HG03103 (cell line): Measurements from ENCODE around the gene PTGDR2.
"Not testable (repeated sequence)": the region's sequence is repeated elsewhere in the genome, so short reads cannot be mapped to it uniquely, and the experiment has no call there.

Source experiments
- ATAC-seq: cut with Tn5 transposase; IDR thresholded peaks from one replicate; pipeline ENCODE4 v1.9.1; 2021; ENCODE audit warnings: low read depth; ENCODE audit not compliant: unreplicated experiment

The PTGDR2 gene

DNA sequence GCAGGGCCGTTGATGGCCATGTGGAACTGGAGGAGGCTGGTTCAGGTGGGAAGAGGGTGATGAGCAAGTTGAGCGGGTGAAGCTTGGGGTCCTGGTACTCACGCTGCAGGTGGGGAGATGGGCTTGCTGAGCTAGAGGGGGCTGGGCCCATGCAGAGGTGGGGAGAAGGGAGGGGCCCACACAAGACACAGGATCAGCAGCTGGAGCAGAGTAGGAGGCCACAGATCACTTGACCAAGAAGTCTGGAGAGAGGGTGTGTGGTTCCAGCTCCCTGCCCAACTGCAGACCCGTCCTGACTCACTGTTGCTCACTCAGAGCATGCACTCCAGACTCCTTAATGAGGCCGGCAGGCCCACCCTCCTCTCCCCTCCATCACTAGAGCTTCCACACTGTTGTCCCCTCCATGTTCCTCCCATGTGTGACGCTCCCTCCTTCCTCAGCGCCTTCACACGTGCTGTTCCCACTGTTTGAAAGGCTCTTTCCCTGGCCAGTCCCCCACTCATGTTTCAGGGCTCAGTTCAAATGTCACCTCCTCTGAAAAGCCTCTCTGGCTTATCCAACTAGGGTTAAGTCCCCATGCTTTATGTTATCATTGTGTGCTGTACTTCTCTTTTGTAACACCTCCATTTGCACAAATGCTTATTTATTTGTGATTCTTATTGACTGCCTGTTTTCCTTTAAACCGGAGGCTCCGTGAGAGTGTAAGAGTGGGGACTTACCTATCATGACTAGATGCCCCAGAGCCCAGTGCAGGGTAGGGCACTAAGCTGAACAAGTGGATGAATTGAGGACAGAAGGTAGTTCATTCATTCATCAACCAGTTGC, 11.5 kb downstream of the PTGDR2 start:
- no peak for ATAC-seq

DNA sequence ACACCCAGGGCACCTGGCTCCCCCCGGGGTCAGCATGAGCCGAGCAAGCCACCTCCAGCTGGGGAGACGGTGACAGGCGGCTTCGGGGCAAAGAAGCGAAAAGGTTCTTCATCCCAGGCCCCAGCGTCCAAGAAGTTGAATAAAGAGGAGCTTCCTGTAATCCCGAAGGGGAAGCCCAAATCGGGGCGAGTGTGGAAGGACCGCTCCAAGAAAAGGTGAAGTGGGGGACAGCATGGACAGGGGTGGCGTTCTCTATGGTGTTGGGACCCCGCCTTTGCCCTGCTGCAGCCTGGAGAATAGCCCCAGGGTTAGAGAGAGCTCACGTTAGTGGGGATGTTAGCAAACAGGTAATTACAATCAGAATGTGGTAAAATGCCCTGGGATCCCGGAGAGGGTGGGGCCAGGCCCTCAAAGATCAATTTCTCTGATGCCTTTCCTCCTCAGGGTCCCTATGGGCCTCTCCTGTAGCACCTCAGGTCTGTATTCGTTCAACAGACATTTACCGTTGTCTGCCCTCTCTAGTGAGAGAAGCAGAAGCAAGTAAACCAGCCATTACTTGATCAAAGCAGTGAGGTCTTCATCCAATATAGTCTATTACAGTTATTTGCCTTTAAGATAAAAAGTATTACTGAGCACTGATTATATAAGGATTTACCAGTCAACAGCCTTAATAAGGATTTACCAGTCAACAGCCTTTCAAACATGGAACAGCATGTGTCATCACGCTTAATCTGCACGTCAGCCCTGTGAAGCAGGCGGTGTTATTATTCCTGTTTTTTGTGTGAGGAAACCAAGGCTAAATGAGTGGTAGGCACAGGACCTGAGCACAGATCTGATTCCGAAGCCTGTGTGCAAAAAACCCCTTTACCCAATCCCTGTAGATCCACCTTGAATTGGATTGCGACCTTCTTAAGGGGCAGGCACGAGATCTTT, 12.8 kb downstream of the PTGDR2 start:
- ATAC-seq = no peak

DNA sequence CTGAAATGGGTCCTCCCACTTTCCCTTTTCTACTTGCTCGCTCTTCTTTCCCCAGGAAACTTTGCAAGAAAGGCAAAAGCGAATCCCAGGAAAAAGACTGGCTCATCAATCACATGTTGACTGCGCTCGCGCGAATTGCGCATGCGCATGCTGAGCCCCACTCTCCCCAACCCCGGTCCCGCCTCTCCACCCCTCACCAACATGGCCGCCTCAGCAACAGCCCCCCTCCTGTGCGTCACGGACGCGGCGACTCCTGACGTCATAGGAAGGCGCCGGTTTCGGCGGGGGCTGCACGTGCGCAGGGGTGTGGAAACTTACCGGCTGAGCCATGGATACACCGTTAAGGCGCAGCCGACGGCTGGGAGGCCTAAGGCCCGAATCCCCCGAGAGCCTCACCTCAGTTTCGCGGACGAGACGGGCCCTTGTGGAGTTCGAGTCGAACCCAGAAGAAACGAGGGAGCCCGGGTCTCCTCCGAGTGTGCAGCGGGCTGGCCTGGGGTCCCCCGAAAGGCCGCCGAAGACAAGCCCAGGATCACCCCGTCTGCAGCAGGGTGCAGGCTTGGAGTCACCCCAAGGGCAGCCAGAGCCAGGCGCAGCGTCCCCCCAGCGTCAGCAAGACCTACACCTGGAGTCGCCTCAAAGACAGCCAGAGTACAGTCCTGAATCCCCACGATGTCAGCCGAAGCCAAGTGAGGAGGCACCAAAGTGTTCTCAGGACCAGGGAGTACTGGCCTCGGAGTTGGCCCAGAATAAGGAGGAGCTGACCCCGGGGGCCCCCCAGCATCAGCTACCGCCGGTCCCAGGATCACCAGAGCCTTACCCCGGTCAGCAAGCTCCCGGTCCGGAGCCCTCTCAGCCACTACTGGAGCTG, 13.7 kb downstream of the PTGDR2 start, which contains the start of gene CCDC86:
CCDC86 (plus strand) TSS at position 317 of the 871 bp plus-strand sequence; CDS start at position 329, 12 bp downstream.
- peak; percentile 75 for ATAC-seq

DNA sequence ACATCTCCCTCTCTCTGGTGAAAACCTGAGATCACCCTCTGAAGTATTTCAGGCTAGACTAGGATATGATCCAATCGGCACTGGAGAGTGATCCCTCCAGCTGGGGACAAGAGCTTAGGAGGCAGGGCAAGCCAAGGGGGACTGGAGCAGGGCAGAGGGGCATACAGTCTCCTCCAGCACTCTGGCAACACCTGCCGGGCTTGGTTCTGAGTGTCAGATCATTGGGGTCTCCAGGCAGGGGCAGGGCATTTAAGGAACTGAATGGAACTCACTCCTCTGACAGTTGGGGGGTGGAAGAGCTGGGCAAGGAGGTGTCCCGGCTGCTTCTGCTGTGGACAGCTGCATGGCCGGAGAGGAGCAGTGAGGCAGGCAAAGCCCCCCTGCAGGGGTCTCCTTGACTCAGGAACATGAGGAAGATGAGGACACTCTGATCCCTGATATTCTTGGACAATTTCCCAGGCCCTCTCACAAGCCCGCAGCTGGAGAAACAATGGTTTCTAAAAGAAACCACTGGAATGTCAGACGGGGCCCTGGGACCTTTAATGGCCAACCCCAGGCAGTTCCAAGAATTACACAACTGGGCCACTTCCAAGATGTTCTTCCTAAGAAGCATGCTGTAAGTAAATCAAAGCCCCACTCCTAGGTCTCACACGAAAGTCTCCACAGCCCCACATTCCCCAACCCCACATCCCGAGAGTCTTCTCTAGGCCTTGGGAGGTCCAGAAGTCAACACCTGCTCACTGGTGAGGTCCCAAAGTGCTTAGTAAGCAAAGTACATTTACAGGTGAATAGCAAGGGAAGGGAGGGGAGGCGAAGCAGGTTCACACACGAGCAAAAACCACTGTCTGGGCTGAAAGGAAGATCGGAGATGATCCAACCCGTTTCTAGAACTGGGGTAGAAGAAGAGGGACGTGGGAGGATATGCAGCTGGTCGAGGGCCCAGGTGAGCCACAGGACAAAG, 15.0 kb downstream of the PTGDR2 start:
- no peak for ATAC-seq

DNA sequence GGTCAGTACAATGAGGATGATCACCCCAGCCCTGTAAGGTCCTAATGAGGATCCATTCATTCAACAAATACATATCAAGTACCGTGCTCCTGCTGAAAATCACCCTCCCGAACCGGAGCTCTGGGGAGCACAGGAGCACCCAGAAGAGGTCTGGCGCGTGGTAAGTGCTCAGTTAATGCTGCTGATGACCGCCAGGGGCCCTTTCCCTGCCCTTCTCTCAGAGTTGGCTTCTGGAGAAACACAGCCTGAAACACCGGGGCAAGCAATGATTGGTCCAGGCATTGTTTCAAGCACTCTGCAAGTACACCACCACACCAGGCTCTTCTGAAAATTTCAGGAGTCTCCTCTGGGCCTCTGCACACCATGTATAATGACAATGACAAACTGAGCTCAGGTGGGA, 17.6 kb downstream of the PTGDR2 start:
- no peak for ATAC-seq

DNA sequence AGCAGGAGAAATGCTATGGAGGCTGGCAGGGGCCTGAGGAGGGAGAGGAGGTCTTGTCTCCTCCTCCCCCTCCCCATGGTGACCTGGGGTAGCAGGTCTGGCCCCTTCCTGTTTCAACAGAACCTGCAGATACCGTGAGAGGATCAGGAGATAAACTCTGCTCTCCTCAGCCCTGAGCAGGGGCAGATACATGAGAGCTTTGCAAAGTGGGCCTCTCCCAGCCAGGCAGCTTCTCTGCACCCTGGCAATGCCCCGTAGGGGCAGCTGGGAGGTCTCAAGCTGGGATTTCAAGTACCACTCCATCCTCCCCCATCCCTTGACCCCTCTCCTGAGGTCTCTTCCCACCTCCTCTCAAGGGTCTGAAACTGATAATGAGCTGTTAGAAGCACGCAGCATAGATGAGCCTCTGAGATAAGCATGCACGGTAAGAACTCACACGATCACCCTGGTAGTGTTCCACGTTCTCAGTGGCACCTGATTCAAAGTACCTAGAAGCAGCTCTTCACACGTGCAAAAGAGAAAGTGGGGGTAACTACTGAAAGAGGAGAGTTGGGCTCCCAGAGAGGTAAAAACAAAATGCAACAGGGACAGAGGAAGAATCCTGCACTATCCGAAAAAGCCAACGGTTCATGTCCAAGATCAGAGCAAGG, 18.8 kb downstream of the PTGDR2 start:
- no peak for ATAC-seq

DNA sequence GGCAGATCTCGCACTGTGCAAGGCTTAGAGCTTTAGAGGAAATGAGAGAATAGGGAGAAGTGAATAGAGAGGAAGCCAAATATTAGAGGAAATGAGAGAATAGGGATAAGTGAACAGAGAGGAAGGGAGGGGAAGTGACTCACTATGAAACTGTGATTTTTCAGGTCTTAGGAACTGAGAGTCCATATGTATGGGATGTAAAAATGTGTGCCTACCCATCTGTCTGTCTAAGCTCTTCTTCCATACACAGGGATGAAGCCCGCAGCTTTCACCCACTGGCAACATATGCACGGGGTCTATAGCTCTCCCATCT, 20.3 kb downstream of the PTGDR2 start:
- ATAC-seq = no peak

DNA sequence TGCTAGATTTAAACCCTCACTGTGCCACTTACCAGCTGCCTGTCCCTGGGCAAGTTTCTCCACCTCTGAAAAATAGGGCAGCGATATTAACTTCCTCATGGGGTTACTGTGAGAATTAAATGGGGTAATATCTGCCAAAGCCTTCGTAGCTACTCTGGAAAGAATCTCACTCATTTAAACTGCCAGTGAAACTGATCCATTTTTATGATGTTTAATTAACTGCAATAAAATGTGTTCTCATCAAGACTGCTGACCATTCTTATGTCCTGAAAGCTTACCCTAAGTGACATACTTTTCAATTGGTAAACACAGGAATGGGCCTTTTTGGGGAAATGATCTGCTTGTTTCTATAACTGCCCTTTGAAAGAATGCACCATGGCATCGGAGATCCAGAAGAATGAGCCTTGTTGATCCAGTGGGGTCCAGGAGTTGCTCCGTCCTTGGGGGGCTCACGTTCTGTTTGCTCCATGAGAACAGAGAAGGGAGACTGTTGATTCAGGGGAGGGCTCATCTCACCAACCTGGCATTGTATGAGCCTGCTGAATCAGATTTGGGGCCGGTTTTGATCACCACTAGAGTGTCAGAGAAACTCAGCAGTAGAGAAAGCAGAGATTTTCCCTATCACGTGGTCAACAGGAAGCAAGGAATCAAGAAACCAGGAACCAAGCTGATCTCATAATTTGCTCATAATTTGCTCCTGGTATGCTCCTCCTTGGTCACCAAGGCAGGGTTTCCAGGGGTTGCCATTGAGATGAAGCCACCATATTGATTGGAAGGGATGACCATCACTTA, 20.8 kb downstream of the PTGDR2 start:
- ATAC-seq = no peak

DNA sequence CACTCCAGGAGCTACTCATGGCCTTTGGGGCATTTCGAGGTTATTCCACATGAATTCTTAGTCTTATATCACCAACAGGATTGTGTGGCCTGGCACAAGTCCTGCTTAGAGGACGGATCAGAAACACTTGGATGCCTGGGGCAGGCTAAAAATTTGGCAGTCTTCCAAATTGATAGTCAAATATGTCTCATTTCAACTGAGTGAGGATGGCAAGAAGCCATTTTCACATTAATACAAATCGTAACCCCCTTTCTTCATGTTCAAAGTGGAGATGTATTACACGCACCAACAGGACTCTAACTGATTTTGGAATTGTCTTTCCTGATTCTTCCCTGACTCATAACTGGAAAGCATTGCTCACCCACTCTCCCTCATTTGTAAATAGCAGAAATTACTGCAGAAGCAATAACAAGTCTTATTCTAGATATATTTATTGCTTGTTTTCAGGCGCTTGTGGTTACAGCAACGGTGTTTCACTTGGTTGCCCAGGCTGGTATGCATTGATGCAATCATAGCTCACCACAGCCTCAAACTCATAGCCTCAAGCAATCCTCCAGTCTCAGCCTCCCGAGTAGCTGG, 24.2 kb downstream of the PTGDR2 start:
- ATAC-seq = no peak

DNA sequence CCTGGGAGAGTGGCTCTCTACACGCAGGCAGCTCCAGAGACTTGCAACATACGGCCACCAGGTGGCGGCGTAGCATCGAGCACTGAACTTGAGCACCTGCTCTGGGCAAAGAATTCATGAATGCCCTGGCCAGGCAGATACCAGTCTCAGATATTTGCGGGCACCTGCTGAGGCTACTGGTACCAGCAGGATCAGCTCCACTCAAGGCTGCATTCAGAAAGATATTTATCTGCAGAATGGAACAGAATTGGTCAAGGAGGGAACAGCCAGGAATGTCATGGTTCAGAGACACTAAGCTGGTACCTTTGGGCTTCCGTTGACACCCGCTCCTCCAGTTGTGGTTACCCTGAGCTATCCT, 24.6 kb downstream of the PTGDR2 start:
- no peak for ATAC-seq

DNA sequence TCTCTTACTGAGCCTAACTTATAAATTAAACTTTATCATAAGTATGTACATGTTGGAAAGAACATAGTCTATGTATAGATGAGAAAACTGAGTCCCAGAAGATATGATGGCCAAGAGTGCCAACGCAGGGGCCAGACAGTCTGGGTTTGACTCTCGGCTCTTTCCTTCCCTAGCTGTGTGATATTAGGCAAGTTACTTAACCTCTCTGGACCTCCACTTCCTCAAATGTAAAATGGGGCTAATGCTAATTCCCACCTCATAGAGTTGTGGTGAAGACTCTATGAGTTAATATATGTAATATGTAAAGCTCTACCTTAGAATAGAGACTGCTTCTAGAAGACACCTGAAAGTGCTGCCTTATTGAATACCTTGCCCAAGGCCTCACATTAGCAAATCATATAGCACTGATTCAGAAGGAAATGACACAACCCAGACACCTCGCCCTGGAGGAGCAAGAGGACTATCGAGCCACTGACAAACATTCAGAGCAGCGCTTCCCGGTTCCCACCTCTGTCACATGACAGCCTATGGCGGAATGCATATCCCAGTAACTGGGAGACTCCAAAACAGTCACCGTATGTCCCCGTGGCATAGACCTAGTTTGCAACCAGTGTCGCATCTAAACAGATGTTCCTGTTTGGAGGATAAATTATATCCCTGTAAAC, 25.1 kb downstream of the PTGDR2 start:
- ATAC-seq = no peak

DNA sequence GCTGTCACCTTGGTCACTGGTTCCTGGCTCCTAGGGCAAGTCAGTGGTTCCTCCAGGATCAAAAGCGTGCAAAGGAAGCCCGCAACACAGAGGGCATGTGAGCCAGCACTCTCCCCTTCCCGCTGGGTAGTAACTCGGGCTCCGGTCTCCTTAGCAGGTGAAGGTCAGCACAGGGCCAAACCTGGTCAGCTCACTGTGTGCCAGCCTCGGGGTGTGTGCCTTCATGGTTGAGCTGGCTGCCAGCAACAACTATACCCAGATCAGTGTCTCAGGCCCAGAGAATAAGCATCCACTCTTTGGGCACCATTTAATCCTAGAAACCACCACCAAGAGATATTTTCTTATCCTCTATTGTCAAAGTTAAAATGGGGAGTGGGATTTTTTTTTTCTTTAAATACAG, 30.0 kb downstream of the PTGDR2 start:
- no peak for ATAC-seq

DNA sequence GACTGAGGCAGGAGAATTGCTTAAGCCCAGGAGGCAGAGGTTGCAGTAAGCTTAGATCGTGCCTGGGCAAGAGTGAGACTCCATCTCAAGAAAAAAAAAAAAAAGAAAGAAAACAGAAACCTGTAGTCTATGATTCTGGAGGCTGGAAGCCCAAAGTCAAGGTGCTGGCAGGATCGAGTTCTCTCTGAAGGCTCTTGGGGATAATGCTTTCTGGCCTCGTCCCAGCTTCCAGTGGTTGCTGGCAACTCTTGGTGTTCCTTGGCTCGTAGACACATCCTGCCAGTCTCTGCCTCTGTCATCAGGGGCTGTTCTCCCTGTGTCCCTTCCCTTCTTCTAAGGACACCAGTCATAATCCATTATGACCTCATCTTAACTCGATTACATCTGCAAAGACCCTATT, 30.6 kb downstream of the PTGDR2 start:
- ATAC-seq = no peak

DNA sequence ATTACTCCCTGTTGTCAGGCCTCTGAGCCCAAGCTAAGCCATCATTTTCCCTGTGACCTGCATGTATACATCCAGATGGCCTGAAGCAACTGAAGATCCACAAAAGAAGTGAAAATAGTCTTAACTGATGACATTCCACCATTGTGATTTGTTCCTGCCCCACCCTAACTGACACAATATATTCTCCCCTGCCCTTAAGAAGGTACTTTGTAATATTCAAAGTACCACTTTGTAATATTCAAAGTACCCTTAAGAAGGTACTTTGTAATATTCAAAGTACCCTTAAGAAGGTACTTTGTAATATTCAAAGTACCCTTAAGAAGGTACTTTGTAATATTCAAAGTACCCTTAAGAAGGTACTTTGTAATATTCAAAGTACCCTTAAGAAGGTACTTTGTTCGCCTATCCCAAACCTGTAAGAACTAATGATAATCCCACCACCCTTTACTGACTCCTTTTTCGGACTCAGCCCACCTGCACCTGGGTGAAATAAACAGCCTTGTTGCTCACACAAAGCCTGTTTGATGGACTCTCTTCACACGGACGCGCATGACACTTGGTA, 31.9 kb downstream of the PTGDR2 start:
- not testable (repeated sequence) for ATAC-seq

DNA sequence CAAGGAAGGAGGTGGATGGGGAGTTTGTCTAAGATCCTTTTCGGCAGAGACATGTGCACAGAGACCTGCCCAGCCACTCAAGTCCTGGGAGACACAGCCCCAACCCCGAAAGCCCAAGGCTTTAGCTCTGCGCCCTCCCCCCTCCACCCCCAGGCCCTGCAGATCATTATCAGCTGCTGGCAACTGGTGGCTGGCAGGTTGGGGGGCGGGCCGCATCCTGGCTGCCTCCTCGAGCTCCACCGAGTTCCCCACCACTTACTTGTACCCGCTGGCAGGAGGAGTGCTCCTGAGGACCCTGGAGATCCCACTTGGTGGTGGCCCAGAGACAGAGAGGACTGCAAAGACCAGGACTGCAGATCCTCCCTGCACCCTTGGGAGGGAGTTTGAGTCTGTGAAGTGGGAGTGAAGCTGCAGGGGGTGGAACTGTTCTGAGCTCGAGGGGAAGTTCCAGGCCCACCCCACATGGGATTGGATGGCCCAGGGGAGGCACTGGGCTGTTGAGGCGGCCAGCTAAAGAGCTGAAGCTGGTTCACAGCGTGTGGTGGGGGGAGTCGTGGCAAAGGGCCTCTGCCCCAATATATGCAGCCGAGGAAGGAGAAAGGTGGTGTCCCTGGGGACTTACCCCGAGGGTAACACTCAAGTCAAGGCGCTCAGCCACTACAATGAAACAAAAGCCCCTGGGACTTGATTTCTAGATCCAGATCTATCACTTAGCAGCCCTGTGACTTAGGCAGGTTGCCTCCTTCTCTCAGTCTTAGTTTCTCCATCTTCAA, 33.7 kb downstream of the PTGDR2 start:
- ATAC-seq = no peak

DNA sequence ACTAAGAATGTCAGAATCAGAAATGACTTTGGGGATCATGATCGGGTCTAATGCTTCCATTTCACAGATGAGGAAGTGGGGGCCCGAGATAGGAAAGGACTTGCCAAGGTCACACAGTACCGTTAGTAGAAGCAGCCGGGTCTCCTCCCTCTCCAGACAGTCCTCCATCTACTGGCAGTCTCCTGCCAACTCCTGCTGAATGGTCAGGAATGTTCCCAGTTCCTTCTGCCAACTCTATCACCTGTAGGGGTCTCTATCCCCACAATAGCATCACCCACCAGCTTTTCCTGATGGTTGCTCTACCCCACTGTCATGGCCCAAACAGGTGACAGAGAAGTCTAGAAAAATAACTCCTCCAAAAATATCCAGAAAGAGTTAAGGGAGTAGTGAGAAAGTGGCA, 37.7 kb downstream of the PTGDR2 start:
- no peak for ATAC-seq
